Esophagus (tissue), 2 donors: Measurements from ENCODE around the gene FOXK1. TPM values are rescaled to one million over a fixed set of nuclear protein-coding genes. Genes with fewer than 3 reads are reported as not detected.
A peak's percentile ranks its signal among the peaks of the same experiment; 100 is the strongest.

Experiments used
- H3K27ac ChIP-seq, 2 donors: one replicate each; pipeline ENCODE4 v1.5.1; 2013; ENCODE audit warnings: low read depth in 2 of 2, mild to moderate bottlenecking in 2 of 2, inconsistent platforms in 1 of 2, low read length in 1 of 2, moderate library complexity in 1 of 2
- H3K27me3 ChIP-seq, 2 donors: one replicate each; pipeline ENCODE4 v1.6.1; 2013; ENCODE audit warnings: low read length in 2 of 2, control low read depth in 1 of 2, mild to moderate bottlenecking in 1 of 2; ENCODE audit not compliant: insufficient read depth in 2 of 2, control insufficient read depth in 1 of 2
- H3K36me3 ChIP-seq, 2 donors: one replicate each; pipeline ENCODE4 v1.6.1; 2013; ENCODE audit warnings: low read length in 1 of 2; ENCODE audit not compliant: control insufficient read depth in 2 of 2, insufficient read depth in 2 of 2
- H3K4me1 ChIP-seq, 2 donors: one replicate each; pipeline ENCODE4 v1.6.1; 2013; ENCODE audit warnings: low read length in 1 of 2; ENCODE audit not compliant: control insufficient read depth in 2 of 2, insufficient read depth in 2 of 2
- H3K4me3 ChIP-seq, 2 donors: one replicate each; pipeline ENCODE4 v1.5.1; 2013; ENCODE audit warnings: low read length in 2 of 2, mild to moderate bottlenecking in 2 of 2, low read depth in 1 of 2, moderate library complexity in 1 of 2
- H3K9me3 ChIP-seq, 2 donors: one replicate each; pipeline ENCODE4 v1.6.1; 2013; ENCODE audit warnings: mild to moderate bottlenecking in 2 of 2, low read depth in 1 of 2, low read length in 1 of 2, moderate library complexity in 1 of 2; ENCODE audit not compliant: control insufficient read depth in 2 of 2, insufficient read depth in 1 of 2
- WGBS, 2 donors: extraction: QIAGEN DNeasy Blood & Tissue Kit; methylation state at CpG; one replicate each; pipeline ENCODE4 v1.1.7; 2013; 5-methylcytosine and 5-hydroxymethylcytosine counted together
- polyA plus RNA-seq, 2 donors: library from polyadenylated mRNA; stranded (reverse); fragments of 200-250 nt; gene quantifications; one replicate each; pipeline ENCODE4 v1.2.3, GENCODE V29; 2013
- donor health status: healthy with polysubstance abuse.
- donor health status: Bipolar disorder and iron deficiency.

The FOXK1 gene
- polyA plus RNA-seq, 2 donors, result 3.9 to 7.1 TPM

GRCh38 chr7:4766666-4767519 lies 84.8 kb downstream of the FOXK1 start:
- 86 to 88% methylated on average over 37 of the region's 37 CpGs for WGBS, 2 donors
- Histone ChIP-seq H3K4me1 (peaks cover 0 to 7% of the 10 kb centered on the region in 2 donors), H3K27ac (peak overlapping the region in 1 of 2 donors; percentile 31), H3K27me3 (no peaks in the 10 kb centered on the region), H3K36me3 (peaks cover 11 to 39% of the 10 kb centered on the region in 2 donors), H3K9me3 (no peaks in the 10 kb centered on the region), H3K4me3 (no peak overlapping the region)

DNA sequence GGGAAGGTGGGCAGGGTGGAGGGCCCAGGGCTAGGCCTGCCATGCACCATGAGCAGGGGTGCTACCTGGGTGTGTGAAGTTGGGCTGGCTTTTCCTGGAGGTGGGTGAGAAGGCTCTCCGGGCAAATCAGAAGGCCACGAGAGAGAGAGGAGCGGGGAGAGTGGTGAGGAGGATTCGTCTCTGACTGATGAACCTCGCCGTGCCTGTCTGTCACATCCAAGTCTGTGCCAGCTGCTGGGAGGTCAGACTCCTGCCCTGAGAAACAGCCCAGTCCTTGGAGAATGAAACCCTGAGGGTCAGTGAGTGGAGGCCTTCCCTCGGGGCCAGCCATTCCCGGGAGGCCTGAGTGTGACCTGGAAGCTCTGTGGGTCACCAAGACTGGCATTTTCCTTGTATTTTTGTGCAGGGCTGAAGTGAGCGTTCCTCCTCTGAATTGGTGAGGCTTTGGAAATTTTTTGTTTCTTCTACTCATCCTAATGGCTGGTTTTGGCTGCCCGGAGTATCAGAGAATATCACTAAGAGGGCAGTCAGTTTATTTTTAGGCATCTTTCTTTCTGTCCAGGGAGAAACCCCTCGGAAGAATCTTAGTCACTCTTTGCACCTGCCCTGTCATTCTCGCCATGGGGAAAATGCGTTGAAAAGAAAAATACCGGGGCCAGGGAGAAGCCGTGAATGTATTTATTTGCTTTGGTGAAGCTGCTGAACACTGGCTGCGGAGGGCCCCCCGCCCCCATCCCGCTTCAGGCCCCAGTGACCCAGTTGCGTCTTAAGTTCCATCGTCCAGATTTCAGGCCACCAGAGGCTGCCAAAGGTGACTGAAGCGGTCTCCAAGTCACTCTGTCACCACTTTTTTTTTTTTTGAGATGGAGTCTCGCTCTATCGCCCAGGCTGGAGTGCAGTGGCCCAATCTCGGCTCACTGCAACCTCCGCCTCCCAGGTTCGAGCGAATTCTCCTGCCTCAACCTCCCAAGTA lies 86.8 kb downstream of the FOXK1 start:
- Histone ChIP-seq H3K36me3 (peaks cover 5 to 25% of the 10 kb centered on the region in 2 donors), H3K4me1 (peaks cover 0 to 2% of the 10 kb centered on the region in 2 donors), H3K9me3 (no peaks in the 10 kb centered on the region), H3K4me3 (no peak overlapping the region), H3K27ac (no peak overlapping the region), H3K27me3 (no peaks in the 10 kb centered on the region)
- 86 to 88% methylated on average over 27 of the region's 27 CpGs for WGBS, 2 donors

- Histone ChIP-seq H3K27ac (no peak overlapping the region), H3K9me3 (no peaks in the 10 kb centered on the region), H3K4me3 (no peak overlapping the region), H3K36me3 (peaks cover 3 to 19% of the 10 kb centered on the region in 2 donors), H3K27me3 (no peaks in the 10 kb centered on the region), H3K4me1 (peaks cover 0 to 2% of the 10 kb centered on the region in 2 donors)
- WGBS, 2 donors, result 52% methylated on average over 7 of the region's 7 CpGs
These were observed 87.7 kb downstream of the FOXK1 start for GRCh38 chr7:4769761-4770160.

DNA sequence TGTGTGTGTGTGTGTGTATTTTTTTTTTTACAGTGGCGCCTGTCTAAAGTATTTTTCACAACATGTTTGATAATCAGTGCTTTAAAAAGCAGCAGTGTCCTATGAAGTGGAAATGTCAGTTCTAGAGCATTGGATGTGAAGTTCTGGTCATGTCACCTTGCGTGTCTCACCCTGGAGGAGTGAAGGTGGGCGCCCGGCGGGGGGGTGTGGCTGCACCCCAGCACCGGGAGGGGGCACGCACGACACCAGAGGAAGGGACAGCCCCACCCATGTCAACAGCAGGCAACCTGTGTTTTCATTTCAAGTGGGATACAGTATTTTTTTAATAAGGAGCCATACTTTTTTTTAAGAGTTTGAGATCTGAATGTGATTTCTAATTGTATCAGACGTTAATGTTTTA lies 88.8 kb downstream of the FOXK1 start:
- Histone ChIP-seq H3K9me3 (no peaks in the 10 kb centered on the region), H3K36me3 (peaks cover 3 to 11% of the 10 kb centered on the region in 2 donors), H3K27me3 (no peaks in the 10 kb centered on the region), H3K4me1 (no peaks in the 10 kb centered on the region), H3K27ac (no peak overlapping the region), H3K4me3 (no peak overlapping the region)
- WGBS, 2 donors, result 77 to 78% methylated on average over 9 of the region's 9 CpGs

GRCh38 chr7:4771737-4772136 lies 89.6 kb downstream of the FOXK1 start:
- Histone ChIP-seq H3K4me1 (no peaks in the 10 kb centered on the region), H3K27ac (no peak overlapping the region), H3K9me3 (no peaks in the 10 kb centered on the region), H3K27me3 (no peaks in the 10 kb centered on the region), H3K4me3 (no peak overlapping the region), H3K36me3 (peaks cover 3 to 8% of the 10 kb centered on the region in 2 donors)
- WGBS, 2 donors, result 91% methylated on average over 9 of the region's 9 CpGs

GRCh38 chr7:4772306-4772705 lies 90.2 kb downstream of the FOXK1 start:
- Histone ChIP-seq H3K27ac (no peak overlapping the region), H3K4me3 (no peak overlapping the region), H3K9me3 (no peaks in the 10 kb centered on the region), H3K27me3 (no peaks in the 10 kb centered on the region), H3K36me3 (peaks cover 3% of the 10 kb centered on the region in 2 donors), H3K4me1 (no peaks in the 10 kb centered on the region)
- WGBS, 2 donors, result 95 to 99% methylated on average over 6 of the region's 6 CpGs

DNA sequence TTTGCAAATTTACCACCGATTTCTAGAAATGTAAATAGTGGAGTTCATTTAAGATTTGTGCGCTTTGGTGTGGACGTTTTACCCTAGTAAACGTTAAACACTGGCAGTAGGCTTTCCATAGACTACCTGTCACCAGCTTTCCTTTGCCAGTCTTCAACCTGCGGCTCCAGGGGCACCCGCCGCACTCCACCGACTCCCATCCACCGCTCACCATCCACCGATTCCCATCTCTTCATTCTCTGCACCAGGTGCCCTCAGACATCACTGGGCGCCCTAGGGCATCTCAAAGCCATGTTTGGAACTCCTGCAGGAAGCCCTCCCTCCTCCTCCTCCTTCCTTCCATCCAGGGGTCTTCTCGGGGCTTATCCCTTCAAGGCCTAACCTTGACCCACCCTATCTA lies 91.9 kb downstream of the FOXK1 start:
- Histone ChIP-seq H3K9me3 (no peaks in the 10 kb centered on the region), H3K27me3 (no peaks in the 10 kb centered on the region), H3K36me3 (peaks cover 0 to 2% of the 10 kb centered on the region in 2 donors), H3K4me1 (peaks cover 0 to 2% of the 10 kb centered on the region in 2 donors), H3K4me3 (no peak overlapping the region), H3K27ac (no peak overlapping the region)
- WGBS, 2 donors, result 81 to 84% methylated on average over 12 of the region's 12 CpGs

GRCh38 chr7:4774658-4775249 lies 92.7 kb downstream of the FOXK1 start:
- H3K27ac ChIP-seq, result peak overlapping the region; percentile 89 to 99
- no peaks in the 10 kb centered on the region for H3K9me3 ChIP-seq
- H3K36me3 ChIP-seq, result peaks cover 0 to 2% of the 10 kb centered on the region in 2 donors
- H3K4me3 ChIP-seq, result peak overlapping the region; percentile 75 to 94
- WGBS, 2 donors, result 8 to 9% methylated on average over 24 of the region's 24 CpGs
- no peaks in the 10 kb centered on the region for H3K27me3 ChIP-seq
- peaks cover 0 to 2% of the 10 kb centered on the region in 2 donors for H3K4me1 ChIP-seq

GRCh38 chr7:4775250-4775847 lies 93.3 kb downstream of the FOXK1 start, which contains the start of gene AP5Z1:
AP5Z1 (plus strand) TSS chr7:4775623; CDS start chr7:4775716, 93 bp downstream.
- peaks cover 0 to 2% of the 10 kb centered on the region in 2 donors for H3K4me1 ChIP-seq
- WGBS, 2 donors, result 0% methylated on average over 55 of the region's 55 CpGs
- no peaks in the 10 kb centered on the region for H3K27me3 ChIP-seq

More at GRCh38 chr7:4775250-4775847, 93.3 kb downstream of the FOXK1 start, which contains the start of gene AP5Z1:
- Histone ChIP-seq H3K36me3 (peaks cover 0 to 2% of the 10 kb centered on the region in 2 donors), H3K9me3 (no peaks in the 10 kb centered on the region), H3K4me3 (peak within 1 kb of the TSS; percentile 75 to 94), H3K27ac (peak within 1 kb of the TSS; percentile 89 to 99)
